ENCODE data around the gene DCLK2.

DNA sequence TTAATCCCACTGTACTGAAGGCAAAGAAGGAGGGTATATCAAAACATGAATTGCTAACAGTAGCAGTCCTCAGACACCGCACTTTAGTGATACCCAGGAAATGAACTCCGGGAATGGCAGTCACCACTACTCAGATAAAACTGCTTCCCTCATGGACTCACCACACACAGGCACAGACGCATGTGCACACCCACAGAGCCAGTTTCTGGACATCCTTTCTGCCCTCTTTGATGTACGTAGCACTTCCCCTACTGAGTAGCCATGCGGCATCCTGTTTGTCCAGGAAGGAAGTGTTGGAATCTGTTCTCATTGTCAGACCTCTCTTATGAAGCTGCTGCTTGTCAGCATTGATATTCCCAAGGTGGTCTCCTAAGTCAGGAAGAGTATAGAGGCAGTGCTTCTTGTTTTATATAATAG is 95.7 kb downstream of the DCLK2 start:
- TF ChIP-seq, protein P1, sequence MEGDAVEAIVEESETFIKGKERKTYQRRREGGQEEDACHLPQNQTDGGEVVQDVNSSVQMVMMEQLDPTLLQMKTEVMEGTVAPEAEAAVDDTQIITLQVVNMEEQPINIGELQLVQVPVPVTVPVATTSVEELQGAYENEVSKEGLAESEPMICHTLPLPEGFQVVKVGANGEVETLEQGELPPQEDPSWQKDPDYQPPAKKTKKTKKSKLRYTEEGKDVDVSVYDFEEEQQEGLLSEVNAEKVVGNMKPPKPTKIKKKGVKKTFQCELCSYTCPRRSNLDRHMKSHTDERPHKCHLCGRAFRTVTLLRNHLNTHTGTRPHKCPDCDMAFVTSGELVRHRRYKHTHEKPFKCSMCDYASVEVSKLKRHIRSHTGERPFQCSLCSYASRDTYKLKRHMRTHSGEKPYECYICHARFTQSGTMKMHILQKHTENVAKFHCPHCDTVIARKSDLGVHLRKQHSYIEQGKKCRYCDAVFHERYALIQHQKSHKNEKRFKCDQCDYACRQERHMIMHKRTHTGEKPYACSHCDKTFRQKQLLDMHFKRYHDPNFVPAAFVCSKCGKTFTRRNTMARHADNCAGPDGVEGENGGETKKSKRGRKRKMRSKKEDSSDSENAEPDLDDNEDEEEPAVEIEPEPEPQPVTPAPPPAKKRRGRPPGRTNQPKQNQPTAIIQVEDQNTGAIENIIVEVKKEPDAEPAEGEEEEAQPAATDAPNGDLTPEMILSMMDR (IDR thresholded peaks at IDR 0.05; ENCODE audit: poor library complexity, severe bottlenecking), result no peak
- no peak for TF ChIP-seq EP300 (conservative IDR thresholded peaks at IDR 0.05; ENCODE audit: poor library complexity, severe bottlenecking)
- no peak for TF ChIP-seq EZH2 (IDR thresholded peaks at IDR 0.05; ENCODE audit: borderline replicate concordance, insufficient read depth, low read length, poor library complexity, severe bottlenecking)
- no peak for TF ChIP-seq SMC3 (conservative IDR thresholded peaks at IDR 0.05; ENCODE audit: poor library complexity)
- TF ChIP-seq TAF1 (IDR thresholded peaks at IDR 0.05; ENCODE audit: low read depth), result no peak
- TF ChIP-seq, protein P2, sequence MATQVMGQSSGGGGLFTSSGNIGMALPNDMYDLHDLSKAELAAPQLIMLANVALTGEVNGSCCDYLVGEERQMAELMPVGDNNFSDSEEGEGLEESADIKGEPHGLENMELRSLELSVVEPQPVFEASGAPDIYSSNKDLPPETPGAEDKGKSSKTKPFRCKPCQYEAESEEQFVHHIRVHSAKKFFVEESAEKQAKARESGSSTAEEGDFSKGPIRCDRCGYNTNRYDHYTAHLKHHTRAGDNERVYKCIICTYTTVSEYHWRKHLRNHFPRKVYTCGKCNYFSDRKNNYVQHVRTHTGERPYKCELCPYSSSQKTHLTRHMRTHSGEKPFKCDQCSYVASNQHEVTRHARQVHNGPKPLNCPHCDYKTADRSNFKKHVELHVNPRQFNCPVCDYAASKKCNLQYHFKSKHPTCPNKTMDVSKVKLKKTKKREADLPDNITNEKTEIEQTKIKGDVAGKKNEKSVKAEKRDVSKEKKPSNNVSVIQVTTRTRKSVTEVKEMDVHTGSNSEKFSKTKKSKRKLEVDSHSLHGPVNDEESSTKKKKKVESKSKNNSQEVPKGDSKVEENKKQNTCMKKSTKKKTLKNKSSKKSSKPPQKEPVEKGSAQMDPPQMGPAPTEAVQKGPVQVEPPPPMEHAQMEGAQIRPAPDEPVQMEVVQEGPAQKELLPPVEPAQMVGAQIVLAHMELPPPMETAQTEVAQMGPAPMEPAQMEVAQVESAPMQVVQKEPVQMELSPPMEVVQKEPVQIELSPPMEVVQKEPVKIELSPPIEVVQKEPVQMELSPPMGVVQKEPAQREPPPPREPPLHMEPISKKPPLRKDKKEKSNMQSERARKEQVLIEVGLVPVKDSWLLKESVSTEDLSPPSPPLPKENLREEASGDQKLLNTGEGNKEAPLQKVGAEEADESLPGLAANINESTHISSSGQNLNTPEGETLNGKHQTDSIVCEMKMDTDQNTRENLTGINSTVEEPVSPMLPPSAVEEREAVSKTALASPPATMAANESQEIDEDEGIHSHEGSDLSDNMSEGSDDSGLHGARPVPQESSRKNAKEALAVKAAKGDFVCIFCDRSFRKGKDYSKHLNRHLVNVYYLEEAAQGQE (IDR thresholded peaks at IDR 0.05; ENCODE audit: borderline replicate concordance), result peak; percentile 70
- no peak for TF ChIP-seq RAD21 (conservative IDR thresholded peaks at IDR 0.05)
- peak; percentile 32 for TF ChIP-seq POLR2AphosphoS5 (IDR thresholded peaks at IDR 0.05)
- peak; percentile 24 for TF ChIP-seq MXI1 (conservative IDR thresholded peaks at IDR 0.05; ENCODE audit: poor library complexity, severe bottlenecking)
